Activated CD8-positive, alpha-beta memory T cell treated with anti-CD3 and anti-CD28 coated beads for 36 hours (primary cell): ENCODE measurements around the gene DMC1. TPM values are rescaled to one million over a fixed set of nuclear protein-coding genes. Genes with fewer than 3 reads are reported as not detected.

ENCODE experiments used
- CTCF ChIA-PET: fragments of 350-600 bp; sonication (Branson Sonifier 250); formaldehyde crosslinking; loops from one replicate; lab custom pipeline; 2021; ENCODE audit warnings: antibody characterized with exemption; lab: Charles Lee
- POLR2A ChIA-PET: fragments of 350-600 bp; sonication (Branson Sonifier 250); formaldehyde crosslinking; loops from one replicate; lab custom pipeline; 2021; ENCODE audit warnings: antibody characterized with exemption; lab: Charles Lee
- total RNA-seq, 2 experiments: library from RNA; stranded (reverse); gene quantifications; one replicate each; pipeline ENCODE4 v1.2.3, GENCODE V29; 2021

DMC1 gene
- total RNA-seq, 2 experiments from 2014 or later: 14.4 to 14.7 TPM

DNA sequence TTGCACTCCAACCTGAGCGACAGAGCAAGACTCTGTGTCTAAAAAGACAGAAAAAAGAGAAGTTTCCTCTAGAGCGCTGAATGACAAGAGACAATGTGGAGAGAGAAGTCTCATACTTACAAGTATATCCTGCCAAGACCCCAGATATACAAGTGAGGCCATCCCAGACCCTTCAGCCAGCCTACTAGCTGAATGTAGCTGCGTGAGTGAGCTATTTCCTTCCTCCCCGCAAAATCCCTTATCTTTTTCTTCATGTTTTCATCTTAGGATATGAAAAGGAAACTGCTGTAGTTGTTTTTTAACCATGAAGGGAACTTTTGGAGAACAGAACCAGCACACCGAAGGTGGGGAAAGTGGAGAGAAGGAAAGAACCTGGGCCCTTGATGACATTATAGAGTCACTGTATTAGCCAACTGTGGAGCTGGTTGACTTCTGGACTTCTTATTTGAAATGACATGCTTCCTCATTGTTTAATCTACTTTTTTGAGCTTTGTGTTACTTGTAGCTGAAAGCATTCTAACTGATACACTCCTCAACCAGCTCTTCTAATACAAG is 59.5 kb downstream of the DMC1 start:
- POLR2A ChIA-PET: no interaction called here
- CTCF ChIA-PET: no interaction called here

DNA sequence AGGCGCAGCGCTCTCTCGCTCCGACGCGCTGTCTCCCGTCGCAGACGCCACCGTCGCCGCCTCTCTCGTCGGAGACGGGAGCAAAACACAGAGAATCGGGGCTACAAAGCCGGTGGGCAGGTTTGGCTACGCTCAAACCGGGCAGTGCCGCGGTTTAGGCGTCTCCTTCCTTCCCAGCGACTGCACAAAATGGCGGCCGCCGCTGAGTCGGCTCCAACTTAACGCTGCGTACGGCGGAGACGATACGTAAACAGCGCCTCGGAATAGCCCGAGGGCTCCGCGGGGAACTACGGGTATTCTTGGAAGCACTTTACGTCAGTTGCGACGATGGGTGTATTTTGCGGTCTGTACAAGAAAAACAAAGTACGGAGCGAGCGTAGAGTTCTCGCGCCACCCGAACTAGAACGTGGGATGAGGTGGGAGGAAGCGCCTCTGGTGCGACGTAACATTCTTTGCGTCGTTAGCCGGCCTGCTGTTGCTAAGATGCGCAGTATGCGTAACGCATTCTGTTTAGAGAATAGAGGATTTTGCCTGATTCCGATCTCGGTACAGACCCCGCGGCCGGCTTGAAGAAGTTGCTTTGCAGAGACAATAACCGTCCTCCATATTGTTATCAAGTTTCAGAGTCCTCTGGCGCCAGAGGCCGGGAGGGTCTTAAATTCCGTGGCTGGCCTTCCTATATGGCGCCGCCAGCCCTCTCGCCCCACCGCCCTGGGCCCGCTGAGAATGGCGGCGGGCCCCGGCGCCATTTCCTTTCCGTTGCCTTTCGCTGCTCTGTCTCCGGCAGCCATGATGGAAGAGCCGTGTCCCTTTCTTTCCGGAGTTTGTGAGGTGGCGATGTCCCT is 63.6 kb downstream of the DMC1 start, which contains the start of gene DDX17:
DDX17 (minus strand) TSS at position 194 of the 845 bp plus-strand sequence.
- ChIA-PET POLR2A (no interaction called here), CTCF (no interaction called here)

DNA sequence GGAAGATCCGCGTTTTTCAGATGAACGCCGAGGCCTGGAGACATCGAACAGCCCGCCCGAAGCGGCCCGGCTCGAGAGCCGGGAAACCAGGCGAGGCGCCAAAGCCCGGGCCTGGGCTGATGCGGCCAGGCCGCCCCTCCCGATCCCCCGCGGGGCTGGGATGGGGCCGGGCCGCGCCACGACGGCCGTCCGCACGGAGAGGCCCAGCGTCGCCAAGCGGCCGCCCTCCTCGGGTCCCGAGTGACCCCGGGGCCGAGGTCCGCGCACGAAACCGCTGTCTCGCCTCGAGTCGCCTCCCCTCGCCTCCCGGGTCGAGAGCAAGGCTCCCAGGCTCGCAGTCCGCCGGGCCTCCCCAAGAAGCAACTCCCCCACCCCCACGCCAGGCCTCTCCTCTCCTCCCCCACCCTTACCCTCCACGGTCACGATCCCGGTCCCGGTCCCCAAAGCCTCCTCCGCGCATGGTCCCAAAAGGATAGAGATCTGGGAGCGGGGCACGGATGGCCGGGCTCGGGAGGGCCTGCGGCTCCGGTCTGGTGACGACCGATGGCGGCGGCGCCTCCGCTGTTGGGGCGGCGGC is 64.4 kb downstream of the DMC1 start:
- ChIA-PET CTCF (no interaction called here), POLR2A (no interaction called here)

DNA sequence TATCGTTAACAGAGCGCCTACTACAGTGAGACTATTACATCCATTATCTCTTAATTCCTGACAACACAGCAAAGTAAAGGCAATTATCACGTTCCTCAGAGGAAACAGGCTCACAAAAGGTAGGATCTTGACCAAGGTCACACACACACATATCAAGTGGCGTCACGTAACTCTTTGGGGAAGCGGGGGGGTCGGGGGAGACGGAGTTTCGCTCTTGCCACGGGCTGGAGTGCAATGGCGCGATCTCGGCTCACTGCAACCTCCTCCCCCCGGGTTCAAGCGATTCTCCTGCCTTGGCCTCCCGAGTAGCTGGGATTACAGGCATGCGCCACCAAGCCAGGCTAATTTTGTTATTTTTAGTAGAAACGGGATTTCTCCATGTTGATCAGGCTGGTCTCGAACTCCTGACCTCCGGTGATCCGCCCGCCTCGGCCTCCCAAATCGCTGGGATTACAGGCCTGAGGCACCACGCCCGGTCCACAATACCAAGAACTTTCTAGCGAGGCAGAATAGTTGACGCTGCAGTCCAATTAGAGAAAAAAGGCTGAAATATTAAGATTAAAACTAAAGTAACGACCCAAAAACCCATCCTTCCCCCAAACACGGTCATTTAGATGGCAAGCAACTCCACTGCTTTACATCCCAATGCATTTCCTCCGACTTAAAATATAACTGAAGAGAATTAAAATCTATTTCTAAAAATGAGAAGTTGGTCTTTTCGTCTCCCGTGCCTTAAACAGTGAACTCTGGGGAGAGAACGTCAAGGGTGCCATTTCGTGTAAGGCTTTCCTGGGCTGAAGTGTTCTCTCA is 65.0 kb downstream of the DMC1 start:
- ChIA-PET CTCF (no interaction called here), POLR2A (no interaction called here)

DNA sequence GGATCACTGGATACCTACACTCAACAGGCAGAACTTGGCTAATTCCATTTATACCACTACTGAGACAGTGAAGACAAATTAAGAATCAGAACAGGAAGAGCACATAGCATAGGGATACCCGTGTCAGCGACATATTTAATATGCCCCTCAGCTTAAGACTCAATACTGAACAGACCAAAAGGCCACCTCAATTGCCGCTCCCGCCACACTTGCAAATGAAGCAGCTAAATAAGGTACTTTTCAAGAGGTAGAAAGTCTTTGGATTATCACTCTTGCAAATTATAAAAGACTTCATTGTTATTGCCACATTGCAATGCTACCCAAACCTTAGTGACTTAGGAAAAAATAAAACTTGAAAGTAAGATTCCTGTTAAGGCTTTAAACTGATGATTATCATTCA is 67.0 kb downstream of the DMC1 start:
- ChIA-PET CTCF (interaction anchor here (0.7 kb wide), 1 partner anchor 196 kb away, joined by 4 read pairs; no protein-coding TSS in a partner anchor), POLR2A (interaction anchor here (1.6 kb wide), 1 partner anchor 22 kb away, joined by 8 read pairs; no protein-coding TSS in a partner anchor)

DNA sequence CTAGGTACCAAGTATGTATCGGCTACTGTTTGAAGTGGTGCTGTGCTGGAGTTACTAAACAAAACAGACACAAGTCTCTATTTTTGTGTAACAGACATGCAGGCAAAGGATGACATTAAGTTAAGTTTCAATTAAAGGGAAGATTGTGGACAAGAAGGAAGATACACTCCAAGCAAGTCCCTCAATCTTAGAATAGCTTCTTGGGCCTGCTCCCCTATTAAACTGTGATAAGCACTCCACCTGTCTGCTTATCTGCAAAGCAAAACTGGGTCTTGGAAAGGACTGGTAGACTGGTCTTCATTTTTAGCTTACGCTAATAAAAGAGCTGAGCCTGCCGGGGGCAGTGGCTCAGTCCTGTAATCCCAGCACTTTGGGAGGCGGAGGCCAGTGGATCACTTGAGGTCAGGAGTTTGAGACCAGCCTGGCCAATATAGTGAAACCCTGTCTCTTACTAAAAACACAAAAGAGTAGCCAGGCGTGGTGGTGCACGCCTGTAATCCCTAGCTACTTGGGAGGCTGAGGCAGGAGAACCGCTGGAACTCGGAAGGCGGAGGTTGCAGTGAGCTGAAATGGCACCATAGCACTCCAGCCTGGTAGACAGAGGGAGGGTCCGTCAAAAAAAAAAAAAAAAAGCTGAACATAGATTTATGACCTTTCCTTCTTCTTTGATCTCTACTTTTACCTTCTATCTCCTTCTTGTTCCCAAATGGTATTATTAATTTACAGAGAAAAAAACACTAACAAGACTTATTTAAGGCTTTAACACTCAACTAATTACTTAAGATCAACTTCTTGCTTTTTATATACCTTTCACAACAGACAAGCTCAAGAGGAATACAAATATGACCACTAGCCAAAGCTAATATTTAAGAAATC is 67.9 kb downstream of the DMC1 start:
- ChIA-PET CTCF (interaction anchor here (0.5 to 0.7 kb wide), 3 partner anchors 20 to 197 kb away, joined by 3 to 6 read pairs (median 4); no protein-coding TSS in a partner anchor), POLR2A (interaction anchor here (0.5 to 1.6 kb wide), 4 partner anchors 12 to 437 kb away, joined by 3 to 8 read pairs (median 4); no protein-coding TSS in a partner anchor)

DNA sequence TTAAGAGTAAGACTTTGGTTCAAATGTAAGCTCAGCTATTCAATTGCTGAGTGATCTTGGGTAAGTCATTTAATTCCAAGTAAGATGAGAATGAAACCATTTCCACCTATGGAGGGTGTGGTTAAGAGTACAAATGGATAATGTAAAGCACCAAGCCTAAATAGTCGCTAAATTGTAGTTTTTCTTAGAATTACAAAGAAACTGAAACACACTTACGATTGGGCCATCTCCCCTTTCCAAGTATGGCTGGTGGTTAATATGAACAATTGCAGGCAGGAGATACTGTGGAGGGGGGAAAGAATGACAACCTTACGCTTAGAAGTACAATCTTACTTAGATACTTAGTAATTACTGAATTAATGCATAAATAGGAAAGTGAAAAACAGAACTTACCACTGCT is 72.1 kb downstream of the DMC1 start:
- ChIA-PET CTCF (interaction anchor here (1.0 kb wide), 2 partner anchors 10 to 74 kb away, joined by 3 to 4 read pairs; no protein-coding TSS in a partner anchor), POLR2A (interaction anchor here (0.5 kb wide), 1 partner anchor 45 kb away, joined by 4 read pairs; no protein-coding TSS in a partner anchor)

DNA sequence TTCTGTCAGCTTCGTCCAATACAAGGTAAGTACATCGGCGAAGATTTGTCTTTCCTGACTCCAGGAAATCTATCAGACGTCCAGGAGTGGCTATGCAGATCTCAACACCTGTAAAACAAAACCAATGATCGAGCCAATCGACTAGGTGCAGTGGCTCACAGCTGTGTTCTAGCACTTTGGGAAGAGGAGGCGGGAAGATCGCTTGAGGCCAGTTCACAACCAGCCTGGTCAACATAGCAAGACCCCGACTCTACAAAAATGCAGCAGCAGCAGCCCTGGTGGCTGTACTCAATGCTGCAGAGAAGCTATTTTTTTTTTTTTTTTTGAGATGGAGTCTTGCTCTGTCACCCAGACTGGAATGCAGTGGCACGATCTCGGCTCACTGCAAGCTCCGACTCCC is 75.0 kb downstream of the DMC1 start:
- ChIA-PET POLR2A (interaction anchor here (1.2 kb wide), 1 partner anchor 10 kb away, joined by 5 read pairs; no protein-coding TSS in a partner anchor), CTCF (interaction anchor here (0.6 kb wide), 1 partner anchor 33 kb away, joined by 3 read pairs; no protein-coding TSS in a partner anchor)

DNA sequence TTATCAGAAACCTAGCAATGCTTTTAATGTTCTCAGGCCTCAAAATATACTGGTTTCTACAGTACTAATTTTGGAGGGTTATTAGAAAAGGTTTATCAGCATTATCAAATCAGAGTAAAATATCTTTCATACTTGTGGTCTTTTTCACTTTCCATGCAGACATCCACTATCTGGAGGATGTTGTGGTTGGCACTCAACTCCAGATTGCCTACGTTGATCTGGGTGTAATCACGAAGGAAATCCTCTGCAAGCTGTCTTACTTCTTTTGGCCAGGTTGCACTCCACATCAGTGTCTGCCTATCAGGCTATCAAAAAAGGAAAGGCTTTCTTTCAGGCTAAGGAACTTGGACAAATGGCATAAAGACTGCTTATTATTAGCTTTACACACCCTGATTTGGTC is 75.5 kb downstream of the DMC1 start:
- POLR2A ChIA-PET: interaction anchor here (0.5 to 1.2 kb wide), 3 partner anchors 9 to 96 kb away, joined by 3 to 5 read pairs (median 3); no protein-coding TSS in a partner anchor
- CTCF ChIA-PET: interaction anchor here (0.6 kb wide), 1 partner anchor 33 kb away, joined by 3 read pairs; no protein-coding TSS in a partner anchor

DNA sequence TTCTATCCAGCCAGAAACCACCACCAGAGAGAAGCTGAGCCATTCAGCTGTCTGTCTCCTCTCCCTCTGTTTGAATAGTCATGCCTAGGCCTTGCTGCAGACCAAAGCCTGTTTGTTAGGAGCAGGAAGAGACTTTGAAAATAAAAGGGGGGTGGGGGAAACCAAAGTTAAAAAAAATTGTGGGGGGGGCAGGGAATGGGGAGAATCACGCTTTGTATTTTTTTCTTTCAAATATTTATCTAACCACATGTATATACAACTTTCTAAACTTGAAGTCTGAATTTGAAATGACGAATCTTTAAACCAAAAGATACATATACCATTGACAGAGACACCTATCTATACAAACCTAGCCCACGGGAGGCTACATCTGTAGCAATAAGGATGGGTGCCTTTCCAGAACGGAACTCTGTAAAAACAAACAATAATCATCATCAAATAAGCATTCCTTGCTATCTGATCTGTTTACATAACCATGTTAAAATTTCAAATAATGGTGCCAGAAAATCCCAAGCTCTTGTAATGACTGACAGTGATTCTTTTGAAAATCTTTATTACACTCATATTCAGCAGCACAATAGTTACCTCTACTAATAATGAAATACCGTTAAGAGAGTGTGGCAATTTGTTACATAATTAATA is 78.2 kb downstream of the DMC1 start:
- ChIA-PET POLR2A (no interaction called here), CTCF (no interaction called here)

DNA sequence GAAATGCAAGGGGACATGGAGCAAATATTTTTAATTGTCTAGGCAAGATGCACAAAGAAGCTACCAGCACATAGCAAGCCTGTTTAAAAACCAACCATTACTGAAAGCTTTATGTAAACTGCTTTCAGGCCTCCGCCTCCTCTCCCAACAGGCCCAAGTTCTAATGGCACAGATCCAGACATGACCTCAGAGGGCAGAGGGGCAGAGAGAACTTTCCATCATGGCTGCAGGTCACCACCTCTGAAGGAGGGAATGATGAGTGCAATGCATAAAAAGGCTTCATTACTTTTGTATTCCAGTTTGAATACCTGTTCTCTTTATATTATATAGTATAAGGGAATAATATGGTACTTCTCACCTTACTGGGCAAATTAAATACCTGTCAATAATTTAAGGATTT is 79.1 kb downstream of the DMC1 start:
- CTCF ChIA-PET: no interaction called here
- POLR2A ChIA-PET: interaction anchor here (0.9 to 1.4 kb wide), 2 partner anchors 10 to 11 kb away, joined by 3 to 5 read pairs; no protein-coding TSS in a partner anchor

DNA sequence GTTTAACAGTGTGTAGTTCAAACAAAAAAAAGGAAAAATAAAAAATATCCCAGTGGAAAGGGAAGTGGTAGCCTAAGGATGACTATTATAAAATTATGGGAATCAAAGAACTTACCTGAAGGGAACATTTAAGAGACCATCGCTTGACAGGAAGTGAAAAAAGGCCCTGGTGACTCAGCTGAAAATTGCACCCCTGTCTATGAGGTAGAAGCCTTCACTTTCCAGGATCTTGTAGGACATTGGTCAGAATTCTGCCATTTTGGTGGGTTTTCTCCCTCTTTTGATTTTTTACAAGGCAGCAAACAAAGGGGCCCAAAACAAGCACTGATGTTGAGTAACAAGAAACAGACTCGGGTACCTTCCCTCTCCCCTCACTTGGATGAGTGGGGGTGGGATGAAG is 79.5 kb downstream of the DMC1 start:
- CTCF ChIA-PET: no interaction called here
- POLR2A ChIA-PET: interaction anchor here (0.8 to 1.4 kb wide), 3 partner anchors 10 to 14 kb away, joined by 3 to 5 read pairs (median 5); no protein-coding TSS in a partner anchor

DNA sequence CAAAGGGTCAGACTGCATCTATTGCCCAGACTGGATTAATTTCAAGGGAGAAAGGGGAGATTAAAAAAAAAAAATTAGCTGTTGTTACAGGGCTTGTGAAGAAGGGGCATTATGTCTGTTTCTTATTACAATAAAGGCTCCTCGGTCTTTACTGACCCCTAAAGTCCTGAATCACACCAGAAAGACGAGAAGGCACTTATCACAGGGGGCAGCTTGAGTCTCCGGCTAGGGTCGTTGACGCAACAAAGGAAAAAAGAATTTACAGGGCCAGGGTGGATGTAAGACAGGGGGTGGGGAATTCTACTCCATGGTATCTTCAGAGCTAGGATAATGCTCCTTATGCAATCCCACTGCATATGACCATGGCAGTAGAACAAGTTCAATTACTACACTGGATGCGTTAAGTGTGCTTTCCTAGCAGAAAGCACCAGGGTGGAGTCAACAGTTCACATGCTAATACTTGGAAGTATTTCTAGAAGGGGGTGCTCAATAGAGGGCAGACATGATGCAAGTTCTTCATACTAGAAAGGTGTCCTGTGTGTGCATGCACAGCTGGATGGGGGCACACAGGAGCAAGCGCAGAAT is 80.3 kb downstream of the DMC1 start:
- POLR2A ChIA-PET: interaction anchor here (0.5 to 1.4 kb wide), 5 partner anchors 9 to 14 kb away, joined by 3 to 5 read pairs (median 4); no protein-coding TSS in a partner anchor
- CTCF ChIA-PET: no interaction called here

DNA sequence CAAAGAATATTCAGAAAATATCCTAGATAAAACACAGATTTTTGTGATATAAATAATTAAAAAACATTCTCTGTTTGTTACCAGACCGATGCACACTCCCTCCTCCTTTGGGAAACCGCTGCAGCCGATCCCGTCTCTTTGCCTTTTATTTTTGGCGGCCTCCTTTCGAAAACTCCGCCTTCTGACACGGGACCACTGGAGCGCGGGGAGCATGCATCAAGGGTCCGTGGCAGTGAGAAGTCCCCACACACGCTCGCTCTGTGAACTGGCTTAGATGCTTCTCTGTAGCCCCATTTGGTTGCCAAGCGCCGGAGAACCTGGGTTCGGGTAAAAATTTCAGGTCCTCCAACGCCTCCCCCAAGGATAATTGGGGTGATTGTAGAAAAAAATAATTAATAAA is 80.8 kb downstream of the DMC1 start:
- ChIA-PET POLR2A (interaction anchor here (0.8 kb wide), 1 partner anchor 14 kb away, joined by 3 read pairs; no protein-coding TSS in a partner anchor), CTCF (no interaction called here)

DNA sequence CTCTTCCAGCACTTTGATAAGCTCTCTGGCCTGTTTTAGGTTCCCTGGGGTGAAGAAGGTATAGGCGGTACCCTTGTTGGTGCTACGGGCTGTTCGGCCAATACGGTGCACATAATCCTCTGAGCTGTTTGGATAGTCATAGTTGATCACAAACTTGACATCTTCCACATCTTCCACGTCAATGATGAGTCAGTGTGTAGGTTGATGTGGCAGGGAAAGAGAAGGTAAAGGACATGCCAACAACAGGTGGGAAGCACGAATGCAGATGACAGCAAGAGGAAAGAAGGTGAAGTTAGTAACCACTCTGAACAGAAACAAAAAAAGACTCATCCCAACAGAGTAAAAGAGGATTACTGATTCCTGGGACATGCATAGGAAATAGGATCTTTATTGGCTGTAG is 82.0 kb downstream of the DMC1 start:
- POLR2A ChIA-PET: no interaction called here

DNA sequence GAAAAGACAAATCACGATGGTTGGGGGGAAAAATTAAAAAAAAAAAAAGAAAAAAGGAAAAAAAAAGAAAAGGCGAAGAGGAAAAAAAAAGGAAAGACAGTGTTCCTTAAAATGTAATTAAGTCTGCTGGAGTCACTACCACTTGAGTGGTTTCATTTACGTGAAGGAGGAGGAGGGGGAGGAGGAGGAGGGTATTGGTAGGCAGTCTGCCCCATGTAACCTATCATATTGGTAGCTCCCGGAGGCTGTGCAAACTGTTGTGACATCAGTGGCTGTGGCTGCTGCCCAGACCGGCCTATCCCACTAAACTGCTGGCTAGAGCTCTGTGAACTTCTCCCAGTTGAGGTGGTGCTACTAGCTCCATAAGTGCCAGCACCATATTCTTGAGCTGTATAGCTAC is 84.2 kb downstream of the DMC1 start:
- ChIA-PET POLR2A (no interaction called here), CTCF (interaction anchor here (0.7 kb wide), 1 partner anchor 50 kb away, joined by 4 read pairs; no protein-coding TSS in a partner anchor)

More for the DNA sequence above, 82.0 kb downstream of the DMC1 start:
- CTCF ChIA-PET: interaction anchor here (0.6 to 1.4 kb wide), 2 partner anchors 9 to 197 kb away, joined by 4 read pairs; no protein-coding TSS in a partner anchor
